Ovary (tissue), 3 donors: ENCODE measurements around the gene TNIK.
"Not testable (repeated sequence)": the region's sequence is repeated elsewhere in the genome, so short reads cannot be mapped to it uniquely, and the experiment has no call there.

ENCODE experiments used
- POLR2A ChIP-seq: fragments of 450-650 bp; IDR thresholded peaks from one replicate; pipeline ENCODE4 v1.6.1; 2017; ENCODE audit warnings: antibody characterized with exemption, mild to moderate bottlenecking, moderate library complexity
- TF ChIP-seq, protein P1 (sequence below), 3 donors: fragments of 450-650 bp in 2 of 3; fragments of 200-600 bp in 1 of 3; IDR thresholded peaks; one replicate each; pipeline versions ENCODE4 v1.5.1 to v1.8.0; 2016 to 2022; ENCODE audit warnings: antibody characterized with exemption in 3 of 3, mild to moderate bottlenecking in 1 of 3
- donor health status: DM: no; HTN: no; CAD: no.

DNA sequence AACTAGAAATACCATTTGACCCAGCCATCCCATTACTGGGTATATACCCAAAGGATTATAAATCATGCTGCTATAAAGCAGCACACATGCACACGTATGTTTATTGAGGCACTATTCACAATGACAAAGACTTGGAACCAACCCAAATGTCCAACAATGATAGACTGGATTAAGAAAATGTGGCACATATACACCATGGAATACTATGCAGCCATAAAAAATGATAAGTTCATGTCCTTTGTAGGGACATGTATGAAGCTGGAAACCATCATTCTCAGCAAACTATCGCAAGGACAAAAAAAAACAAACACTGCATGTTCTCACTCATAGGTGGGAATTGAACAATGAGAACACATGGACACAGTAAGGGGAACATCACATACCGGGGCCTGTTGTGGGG is 340.8 kb downstream of the TNIK start:
- TF ChIP-seq, protein P1, sequence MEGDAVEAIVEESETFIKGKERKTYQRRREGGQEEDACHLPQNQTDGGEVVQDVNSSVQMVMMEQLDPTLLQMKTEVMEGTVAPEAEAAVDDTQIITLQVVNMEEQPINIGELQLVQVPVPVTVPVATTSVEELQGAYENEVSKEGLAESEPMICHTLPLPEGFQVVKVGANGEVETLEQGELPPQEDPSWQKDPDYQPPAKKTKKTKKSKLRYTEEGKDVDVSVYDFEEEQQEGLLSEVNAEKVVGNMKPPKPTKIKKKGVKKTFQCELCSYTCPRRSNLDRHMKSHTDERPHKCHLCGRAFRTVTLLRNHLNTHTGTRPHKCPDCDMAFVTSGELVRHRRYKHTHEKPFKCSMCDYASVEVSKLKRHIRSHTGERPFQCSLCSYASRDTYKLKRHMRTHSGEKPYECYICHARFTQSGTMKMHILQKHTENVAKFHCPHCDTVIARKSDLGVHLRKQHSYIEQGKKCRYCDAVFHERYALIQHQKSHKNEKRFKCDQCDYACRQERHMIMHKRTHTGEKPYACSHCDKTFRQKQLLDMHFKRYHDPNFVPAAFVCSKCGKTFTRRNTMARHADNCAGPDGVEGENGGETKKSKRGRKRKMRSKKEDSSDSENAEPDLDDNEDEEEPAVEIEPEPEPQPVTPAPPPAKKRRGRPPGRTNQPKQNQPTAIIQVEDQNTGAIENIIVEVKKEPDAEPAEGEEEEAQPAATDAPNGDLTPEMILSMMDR (IDR thresholded peaks at IDR 0.05): not testable (repeated sequence)
- not testable (repeated sequence) for TF ChIP-seq POLR2A
